Activated CD8-positive, alpha-beta memory T cell treated with anti-CD3 and anti-CD28 coated beads, Interleukin-2, amount 50 U/mL, for 1 hour (primary cell): Measurements from ENCODE around the gene NLGN2.

Experiments used
- DNase-seq: peaks from one replicate; pipeline ENCODE4 v3.0.0-alpha.2; 2020; ENCODE audit errors: extremely low read depth

NLGN2 gene

GRCh38 chr17:7466318-7466638, 58.6 kb downstream of the NLGN2 start:
- DNase-seq = no peak

GRCh38 chr17:7466639-7467341, 59.1 kb downstream of the NLGN2 start:
- no peak for DNase-seq

GRCh38 chr17:7467498-7467897, 59.9 kb downstream of the NLGN2 start:
- DNase-seq = no peak

GRCh38 chr17:7468290-7468689, 60.6 kb downstream of the NLGN2 start:
- DNase-seq = no peak

- DNase-seq = no peak
Measured at GRCh38 chr17:7468804-7469389, 61.3 kb downstream of the NLGN2 start.
